NCI-H69 (cell line): ENCODE measurements around the gene ZYX.

Source experiments
- DNase-seq: peaks from one replicate; lab custom pipeline; 2025; lab: John Stamatoyannopoulos, UW

Gene ZYX

GRCh38 chr7:143380646-143381426, at the start of gene ZYX:
ZYX (plus strand) TSS chr7:143381345; CDS start chr7:143381572, 227 bp downstream.
- DNase-seq, result peak; percentile 86

DNA sequence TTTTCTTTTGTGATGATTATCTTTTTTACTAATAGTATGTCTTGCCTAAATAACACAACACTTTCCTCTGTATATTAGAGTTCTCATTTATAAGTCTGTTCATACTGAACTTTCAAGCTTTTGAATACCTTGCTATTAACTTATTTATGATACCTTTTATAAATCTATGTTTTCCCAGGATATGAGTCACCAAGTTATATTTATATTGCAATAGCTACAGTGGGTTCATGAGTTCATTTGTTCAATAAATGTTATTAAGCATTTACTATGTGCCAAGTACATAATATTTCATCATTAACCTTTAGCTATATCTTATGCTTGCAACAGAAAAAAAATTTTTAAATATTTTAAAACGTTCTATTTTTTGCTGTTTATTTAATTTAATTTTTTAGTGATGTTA, 46.9 kb upstream of the ZYX start:
- DNase-seq, result no peak

- DNase-seq, result no peak
These were observed 43.9 kb upstream of the ZYX start for GRCh38 chr7:143337216-143337615.

DNA sequence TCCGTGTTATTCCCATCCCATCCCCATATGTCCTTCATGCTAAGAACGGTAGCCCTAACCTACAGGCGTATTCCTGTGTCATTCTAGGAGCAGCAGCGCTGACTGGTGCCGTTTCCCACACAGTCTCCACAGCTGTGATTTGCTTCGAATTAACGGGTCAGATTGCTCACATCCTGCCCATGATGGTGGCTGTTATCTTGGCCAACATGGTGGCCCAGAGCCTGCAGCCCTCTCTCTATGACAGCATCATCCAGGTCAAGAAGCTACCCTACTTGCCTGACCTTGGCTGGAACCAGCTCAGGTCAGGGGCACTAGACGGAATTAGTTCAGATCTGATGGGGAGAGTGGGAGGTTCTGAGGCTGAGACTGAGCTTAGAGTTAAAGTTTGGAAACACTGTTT, 39.3 kb upstream of the ZYX start:
- DNase-seq, result no peak

GRCh38 chr7:143343596-143343995, 37.5 kb upstream of the ZYX start:
- no peak for DNase-seq

GRCh38 chr7:143345428-143345900, 35.7 kb upstream of the ZYX start:
- peak; percentile 63 for DNase-seq

GRCh38 chr7:143346018-143346417, 35.1 kb upstream of the ZYX start:
- no peak for DNase-seq

- DNase-seq, result no peak
These were observed 33.2 kb upstream of the ZYX start for GRCh38 chr7:143347950-143348349.

DNA sequence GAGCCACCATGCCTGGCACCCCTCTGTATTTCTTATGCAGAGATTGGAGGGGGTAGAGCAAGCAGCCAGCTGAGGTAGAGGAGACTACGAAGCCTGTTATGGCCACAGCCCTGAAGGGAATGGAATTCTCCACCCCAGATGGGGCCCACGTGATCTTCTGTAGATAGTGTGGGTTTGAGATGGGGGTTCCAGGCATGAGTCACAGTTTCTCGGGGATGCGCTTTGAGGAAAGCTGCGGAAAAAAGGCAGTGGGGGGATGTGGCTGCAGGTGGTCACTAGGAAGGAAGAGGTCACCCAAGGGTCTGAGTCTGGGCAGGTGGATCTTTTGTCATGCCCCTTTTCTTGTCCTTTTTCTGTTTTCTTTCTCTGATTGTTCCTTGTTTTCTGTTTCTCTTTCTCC, 30.1 kb upstream of the ZYX start:
- DNase-seq, result no peak

DNA sequence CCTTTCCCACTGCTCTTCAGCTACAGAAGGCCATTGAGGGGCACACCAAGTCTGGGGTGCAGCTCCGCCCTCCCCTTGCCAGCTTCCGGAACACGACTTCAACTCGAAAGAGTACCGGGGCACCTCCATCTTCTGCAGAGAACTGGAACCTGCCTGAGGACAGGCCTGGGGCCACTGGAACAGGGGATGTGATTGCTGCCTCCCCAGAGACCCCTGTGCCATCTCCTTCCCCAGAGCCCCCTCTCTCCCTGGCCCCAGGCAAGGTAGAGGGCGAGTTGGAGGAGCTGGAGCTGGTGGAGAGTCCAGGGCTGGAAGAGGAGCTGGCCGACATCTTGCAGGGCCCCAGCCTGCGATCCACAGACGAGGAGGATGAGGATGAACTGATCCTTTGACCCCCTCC, 29.6 kb upstream of the ZYX start:
- no peak for DNase-seq

DNA sequence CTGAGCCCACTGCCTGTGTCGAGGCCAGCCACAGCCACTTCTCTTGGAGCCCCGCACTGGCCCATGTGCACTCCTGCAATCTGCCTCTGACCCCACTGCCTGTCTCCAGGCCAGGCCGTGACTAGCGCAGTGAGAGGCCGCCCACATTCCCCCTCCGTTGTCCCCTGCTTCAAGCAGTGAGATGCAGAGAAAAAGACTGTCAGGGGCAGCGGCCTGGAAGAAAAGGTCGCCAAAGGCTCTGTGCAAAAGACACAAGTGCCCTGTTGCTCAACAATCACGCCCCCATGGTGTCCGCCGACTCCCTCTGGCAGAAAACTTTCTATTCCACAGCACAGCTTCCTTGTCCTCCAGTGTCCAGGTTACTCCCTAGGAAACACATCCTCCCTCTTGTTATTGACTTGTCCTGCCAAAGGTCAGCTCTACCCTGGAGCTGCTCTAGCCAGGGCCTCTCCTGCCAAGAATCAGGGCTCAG, 28.6 kb upstream of the ZYX start:
- no peak for DNase-seq

GRCh38 chr7:143354376-143354775, 26.8 kb upstream of the ZYX start:
- no peak for DNase-seq

- DNase-seq, result no peak
These were observed 26.2 kb upstream of the ZYX start for GRCh38 chr7:143354965-143355364.

DNA sequence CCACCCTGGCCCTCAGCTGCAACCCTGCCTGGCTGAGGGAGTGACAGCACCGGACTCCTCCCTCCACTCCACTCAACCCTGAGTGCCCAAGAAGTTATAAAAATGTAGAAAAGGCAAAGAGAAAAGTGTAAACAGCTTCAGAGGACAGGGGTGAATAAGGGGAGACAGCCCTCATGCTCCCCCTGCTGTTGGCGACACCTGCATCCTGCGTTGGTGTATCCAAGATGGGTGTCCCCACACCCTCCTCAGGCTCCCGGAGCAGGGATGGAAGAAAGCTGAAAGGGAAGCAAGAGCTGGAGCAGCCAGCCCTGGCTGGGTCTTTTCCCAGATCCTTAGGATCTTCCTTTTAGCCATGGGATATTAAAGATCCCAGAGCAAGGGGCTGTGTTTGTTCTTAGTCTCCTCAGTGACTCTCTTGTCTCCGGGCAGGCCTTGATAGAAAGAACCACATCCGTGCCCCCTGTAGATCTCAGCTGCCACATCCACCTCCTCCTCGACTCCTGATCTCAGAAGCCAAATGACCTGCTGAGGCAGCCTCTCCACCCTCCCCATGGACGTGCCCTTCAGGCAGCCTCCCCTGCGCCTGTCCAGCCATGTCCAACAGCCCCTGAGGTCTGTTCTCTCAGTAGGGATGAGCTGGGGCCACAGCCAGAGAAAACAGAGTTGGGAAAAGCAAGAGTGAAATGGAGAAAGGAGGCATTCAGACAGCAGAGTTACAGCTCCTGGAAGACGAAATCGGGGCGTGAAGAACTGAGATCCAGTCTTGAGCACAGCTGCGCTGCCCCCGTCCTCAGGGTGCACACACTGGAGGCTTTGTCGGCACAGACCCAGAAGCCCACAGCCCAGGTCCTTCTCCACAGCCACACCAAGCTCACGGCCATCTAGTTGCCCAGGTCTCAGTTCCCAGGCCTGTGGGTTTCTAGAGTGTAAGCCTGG, 25.4 kb upstream of the ZYX start:
- DNase-seq, result no peak

DNA sequence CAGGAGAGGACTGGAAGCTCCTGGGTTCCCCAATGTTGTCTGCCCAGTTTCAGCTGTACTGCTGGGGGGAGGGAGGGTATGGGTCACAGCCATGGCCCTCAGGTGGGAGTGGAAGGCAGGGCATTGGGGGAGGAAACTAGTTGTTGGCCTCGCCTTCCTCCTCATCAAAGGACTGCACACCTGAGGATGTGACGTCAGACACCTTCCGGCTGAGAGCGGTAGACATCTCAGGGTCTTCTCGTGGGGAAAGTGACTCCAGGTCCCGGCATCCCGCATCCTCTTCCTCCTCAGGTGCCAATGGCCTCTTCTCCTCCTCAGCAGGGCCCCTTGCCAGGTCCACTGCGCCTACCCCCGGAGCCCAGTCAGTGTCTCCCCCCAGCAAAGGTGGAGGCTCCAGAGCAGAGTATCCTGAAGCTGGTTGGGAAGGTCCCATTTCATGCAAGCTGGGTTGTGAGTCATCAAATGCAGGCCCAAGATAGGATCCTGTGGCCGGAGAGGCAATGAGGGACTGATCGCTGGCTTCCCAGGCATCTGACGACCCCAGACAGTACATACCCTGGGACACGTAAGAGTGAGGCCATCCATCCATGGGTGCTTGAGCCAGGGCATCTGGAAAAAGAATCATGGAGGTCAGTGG, 24.6 kb upstream of the ZYX start:
- no peak for DNase-seq

- no peak for DNase-seq
These were observed 22.5 kb upstream of the ZYX start for GRCh38 chr7:143358626-143359025.

DNA sequence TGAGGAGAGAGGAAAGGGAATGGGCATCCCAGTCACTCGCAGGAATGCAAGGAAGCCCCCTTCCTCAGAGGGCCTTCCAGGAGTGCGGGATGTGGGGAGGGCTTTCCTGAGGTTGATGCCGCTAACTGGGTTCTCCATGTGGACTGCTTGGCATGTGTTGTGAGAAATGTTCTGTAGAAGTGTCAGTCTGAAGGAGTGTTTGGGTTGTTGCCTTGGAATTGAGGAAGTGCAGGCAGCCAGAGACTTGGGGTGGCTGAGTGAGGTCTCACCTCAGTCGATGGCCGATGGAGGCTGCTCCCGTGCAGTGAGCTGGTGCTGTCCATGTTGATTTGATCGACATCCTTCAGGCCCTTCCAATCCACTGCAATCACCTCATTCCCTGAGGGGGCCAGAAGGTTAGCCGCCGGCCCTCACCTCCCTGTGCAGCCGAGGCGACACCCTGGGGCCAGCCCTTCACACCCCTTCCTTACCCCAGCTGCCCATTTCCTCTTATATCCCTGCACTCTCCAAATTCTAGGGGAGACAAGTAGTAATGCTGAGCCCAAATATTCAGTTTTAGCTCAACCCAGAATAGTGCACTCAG, 21.3 kb upstream of the ZYX start:
- no peak for DNase-seq

DNA sequence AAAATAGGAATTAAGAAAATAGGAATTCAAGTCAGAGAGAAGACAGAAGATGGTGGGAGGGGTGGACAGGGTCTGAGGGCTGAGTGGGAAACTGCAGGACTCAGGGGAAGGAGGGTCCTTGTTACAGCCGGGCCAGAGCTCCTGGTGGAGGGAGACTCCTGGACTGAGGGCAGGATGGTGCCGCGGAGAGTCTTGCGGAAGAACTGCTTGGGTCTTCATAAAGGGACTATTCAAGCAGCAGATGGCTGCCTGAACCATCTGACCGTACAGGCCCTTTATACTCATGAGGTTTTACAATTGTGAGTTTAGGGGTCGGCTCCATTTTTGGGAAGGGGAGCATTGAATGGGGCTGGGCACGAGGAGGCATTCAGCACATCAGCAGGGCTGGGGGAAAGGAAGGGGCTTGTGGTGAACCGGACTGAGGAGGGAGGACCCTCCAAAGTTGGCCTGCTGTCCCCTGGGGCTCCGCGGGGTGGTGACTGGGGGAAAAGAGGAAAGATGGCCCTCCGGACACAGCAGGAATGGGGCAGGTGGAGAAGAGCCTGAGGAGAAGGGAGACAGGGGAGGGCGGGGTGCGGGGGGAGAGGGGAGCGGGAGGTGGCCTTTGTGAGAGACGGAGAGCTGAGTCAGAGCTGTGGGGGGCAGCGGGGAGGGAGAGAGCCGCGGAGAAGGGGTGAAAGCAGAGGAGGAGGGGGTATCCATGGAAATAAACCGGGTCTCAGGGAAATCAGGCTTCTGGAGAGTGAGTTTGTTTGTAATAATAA, 20.2 kb upstream of the ZYX start:
- peak; percentile 54 for DNase-seq

GRCh38 chr7:143361552-143362130, 19.5 kb upstream of the ZYX start:
- DNase-seq, result peak; percentile 66

DNA sequence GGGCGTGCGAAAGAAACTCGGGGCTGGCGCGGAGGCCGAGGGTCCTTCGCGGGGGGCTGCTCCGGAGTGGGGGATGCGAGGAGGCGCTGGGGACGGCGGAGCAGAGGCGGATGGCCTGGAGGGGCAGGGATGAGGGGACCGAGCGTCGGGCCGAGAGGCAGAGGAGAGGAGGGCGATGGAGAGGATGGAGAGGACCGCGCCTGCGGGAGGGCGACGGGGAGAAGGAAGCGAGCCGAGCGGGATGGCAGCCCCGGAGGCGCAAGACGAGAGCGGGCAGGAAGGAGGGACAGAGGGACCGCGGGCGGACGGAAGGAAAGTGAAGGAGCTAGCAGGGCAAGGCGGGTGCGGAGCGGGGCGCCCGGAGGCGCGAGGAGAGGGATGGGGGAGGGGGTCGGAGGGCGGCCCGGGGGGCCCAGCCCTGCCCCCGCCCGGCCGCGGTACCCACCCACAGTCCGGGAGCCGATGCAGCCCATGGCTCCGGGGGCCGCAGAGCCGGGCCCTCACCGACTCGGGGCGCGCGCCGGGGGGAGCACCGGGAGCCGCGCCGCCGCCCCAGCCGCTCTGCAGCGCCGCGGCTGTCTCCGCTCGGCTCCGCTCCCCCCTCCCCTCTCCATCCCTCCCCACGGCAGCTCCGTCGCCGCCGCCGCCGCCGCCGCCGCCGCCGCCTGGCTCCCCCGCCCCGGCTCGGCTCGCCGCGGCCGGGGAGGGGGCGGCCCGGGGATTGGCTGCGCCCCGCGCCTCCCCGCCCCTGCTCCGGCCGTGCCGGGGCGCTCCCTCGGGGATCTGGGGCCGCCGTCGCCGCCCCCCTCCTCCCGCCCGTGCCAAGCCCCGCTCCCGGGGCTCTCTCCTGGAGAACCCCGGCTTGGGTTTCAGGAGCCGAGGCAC, 18.8 kb upstream of the ZYX start, which contains the start of gene FAM131B:
Gene FAM131B, minus strand, starts transcription at position 583 of the 885 bp plus-strand sequence. Its CDS starts 110 bp downstream, at position 473.
- peak; percentile 46 for DNase-seq
